Kidney epithelial cell (primary cell): ENCODE data around the gene PPP4R3C. TPM values are rescaled to one million over a fixed set of nuclear protein-coding genes. Genes with fewer than 3 reads are reported as not detected.
"Not testable (repeated sequence)": the region's sequence is repeated elsewhere in the genome, so short reads cannot be mapped to it uniquely, and the experiment has no call there.

ENCODE experiments used
- DNase-seq: peaks from one replicate; pipeline ENCODE4 v3.0.0-alpha.2; 2010; ENCODE audit warnings: low read depth
- H3K27me3 ChIP-seq: 2 replicates; pipeline ENCODE4 v1.6.0; 2011; ENCODE audit warnings: low read length; ENCODE audit not compliant: control insufficient read depth, insufficient read depth
- H3K36me3 ChIP-seq: 2 replicates; pipeline ENCODE4 v1.5.1; 2011; ENCODE audit warnings: low read length; ENCODE audit not compliant: control insufficient read depth, insufficient read depth
- H3K4me3 ChIP-seq: 2 replicates; pipeline ENCODE4 v1.5.1; 2011; ENCODE audit warnings: low read depth, mild to moderate bottlenecking, control low read depth, low read length
- total RNA-seq: library from RNA; depleted of rRNA; stranded (reverse); fragments of >200 nt; gene quantifications from 2 replicates; pipeline ENCODE4 v1.2.3, GENCODE V29; 2015
- TF ChIP-seq, protein P1 (sequence below): IDR thresholded peaks from 2 replicates; pipeline ENCODE4 v1.5.1; 2011; ENCODE audit warnings: mild to moderate bottlenecking, moderate library complexity, low read length, control low read depth, inconsistent platforms; ENCODE audit not compliant: insufficient read depth, poor library complexity, severe bottlenecking

PPP4R3C gene
- not detected in 2 replicates for total RNA-seq

- TF ChIP-seq, protein P1, sequence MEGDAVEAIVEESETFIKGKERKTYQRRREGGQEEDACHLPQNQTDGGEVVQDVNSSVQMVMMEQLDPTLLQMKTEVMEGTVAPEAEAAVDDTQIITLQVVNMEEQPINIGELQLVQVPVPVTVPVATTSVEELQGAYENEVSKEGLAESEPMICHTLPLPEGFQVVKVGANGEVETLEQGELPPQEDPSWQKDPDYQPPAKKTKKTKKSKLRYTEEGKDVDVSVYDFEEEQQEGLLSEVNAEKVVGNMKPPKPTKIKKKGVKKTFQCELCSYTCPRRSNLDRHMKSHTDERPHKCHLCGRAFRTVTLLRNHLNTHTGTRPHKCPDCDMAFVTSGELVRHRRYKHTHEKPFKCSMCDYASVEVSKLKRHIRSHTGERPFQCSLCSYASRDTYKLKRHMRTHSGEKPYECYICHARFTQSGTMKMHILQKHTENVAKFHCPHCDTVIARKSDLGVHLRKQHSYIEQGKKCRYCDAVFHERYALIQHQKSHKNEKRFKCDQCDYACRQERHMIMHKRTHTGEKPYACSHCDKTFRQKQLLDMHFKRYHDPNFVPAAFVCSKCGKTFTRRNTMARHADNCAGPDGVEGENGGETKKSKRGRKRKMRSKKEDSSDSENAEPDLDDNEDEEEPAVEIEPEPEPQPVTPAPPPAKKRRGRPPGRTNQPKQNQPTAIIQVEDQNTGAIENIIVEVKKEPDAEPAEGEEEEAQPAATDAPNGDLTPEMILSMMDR, result no peak
- no peak for DNase-seq
- Histone ChIP-seq H3K4me3 (no peak within 1 kb of the TSS), H3K27me3 (no peaks in the 10 kb centered on the region), H3K36me3 (no peaks in the 10 kb centered on the region)
Measured at GRCh38 chrX:27463187-27463586, at the start of gene PPP4R3C. Gene PPP4R3C (minus strand): TSS chrX:27463341. CDS start chrX:27463296, 45 bp downstream.

GRCh38 chrX:27491397-27491796, 28.3 kb upstream of the PPP4R3C start:
- Histone ChIP-seq H3K4me3 (no peak overlapping the region), H3K27me3 (no peaks in the 10 kb centered on the region), H3K36me3 (no peaks in the 10 kb centered on the region)
- TF ChIP-seq, protein P1, result no peak
- DNase-seq, result no peak

- no peaks in the 10 kb centered on the region for H3K27me3 ChIP-seq
- no peaks in the 10 kb centered on the region for H3K36me3 ChIP-seq
- TF ChIP-seq, protein P1, result no peak
- no peak overlapping the region for H3K4me3 ChIP-seq
- DNase-seq, result no peak
Measured at GRCh38 chrX:27466051-27466450, 2.9 kb upstream of the PPP4R3C start.

- DNase-seq, result no peak
- Histone ChIP-seq H3K36me3 (no peaks in the 10 kb centered on the region), H3K27me3 (no peaks in the 10 kb centered on the region), H3K4me3 (no peak overlapping the region)
- TF ChIP-seq, protein P1, result no peak
Measured at GRCh38 chrX:27465036-27465435, 1.9 kb upstream of the PPP4R3C start.

- H3K4me3 ChIP-seq, DNase-seq, H3K36me3 ChIP-seq, H3K27me3 ChIP-seq: not testable (repeated sequence)
Measured at GRCh38 chrX:27459129-27459528, 4.0 kb downstream of the PPP4R3C start.

DNA sequence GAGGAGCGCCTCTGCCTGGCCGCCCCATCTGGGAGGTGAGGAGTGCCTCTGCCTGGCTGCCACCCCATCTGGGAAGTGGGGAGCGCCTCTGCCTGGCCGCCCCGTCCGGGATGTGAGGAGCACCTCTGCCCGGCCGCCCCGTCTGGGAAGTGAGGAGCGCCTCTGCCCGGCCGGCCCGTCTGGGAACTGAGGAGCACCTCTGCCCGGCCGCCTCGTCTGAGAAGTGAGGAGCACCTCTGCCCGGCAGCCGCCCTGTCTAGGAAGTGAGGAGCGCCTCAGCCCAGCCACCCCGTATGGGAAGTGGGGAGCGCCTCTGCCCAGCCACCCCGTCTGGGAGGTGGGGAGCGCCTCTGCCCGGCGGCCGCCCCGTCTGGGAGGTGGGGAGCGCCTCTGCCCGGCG, 4.6 kb downstream of the PPP4R3C start:
- H3K36me3 ChIP-seq, H3K4me3 ChIP-seq, DNase-seq, H3K27me3 ChIP-seq: not testable (repeated sequence)

GRCh38 chrX:27451324-27451723, 11.8 kb downstream of the PPP4R3C start:
- no peaks in the 10 kb centered on the region for H3K36me3 ChIP-seq
- TF ChIP-seq, protein P1, result no peak
- no peaks in the 10 kb centered on the region for H3K27me3 ChIP-seq
- H3K4me3 ChIP-seq, result no peak overlapping the region
- DNase-seq, result no peak
